ENCODE data around the gene STYXL1. TPM values are rescaled to one million over a fixed set of nuclear protein-coding genes. Genes with fewer than 3 reads are reported as not detected.

Gene STYXL1
- total RNA-seq, 1 donor from 2014 or later, result 32.5 TPM

DNA sequence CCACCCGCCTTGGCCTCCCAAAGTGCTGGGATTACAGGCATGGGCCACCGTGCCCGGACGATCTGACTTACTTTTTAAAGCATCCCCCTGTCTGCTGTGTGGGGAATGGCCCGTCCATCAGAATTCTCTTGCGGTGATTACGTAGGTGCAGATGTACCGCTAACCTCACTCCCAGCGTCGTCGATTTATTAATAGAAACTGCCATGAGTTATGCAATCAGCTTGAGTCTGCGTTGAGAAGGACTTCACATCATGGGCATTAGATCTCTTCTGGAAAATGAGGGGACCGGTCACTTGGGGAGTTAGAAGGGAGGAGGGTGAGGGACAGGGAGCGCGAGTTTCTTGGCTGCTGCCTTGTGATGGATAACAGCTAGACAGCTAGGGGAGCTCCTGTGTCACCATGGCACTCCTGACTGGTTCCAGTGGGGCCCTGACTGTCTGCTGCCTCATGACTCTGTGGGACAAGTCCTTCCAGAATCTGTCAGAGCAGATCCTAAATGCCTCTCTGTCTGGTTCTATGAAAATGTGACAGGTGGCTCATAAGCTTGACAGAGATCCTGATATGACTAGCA lies 97.6 kb downstream of the STYXL1 start:
- DNase-seq (ENCODE audit: extremely low spot score, unreplicated experiment), result no peak
- Mint-ChIP-seq H3K27me3 (ENCODE audit: unreplicated experiment) (no peaks in the 10 kb centered on the region), H3K9me3 (ENCODE audit: unreplicated experiment) (no peaks in the 10 kb centered on the region), H3K36me3 (ENCODE audit: unreplicated experiment) (peaks cover 4% of the 10 kb centered on the region), H3K27ac (ENCODE audit: unreplicated experiment) (no peak overlapping the region), H3K4me1 (ENCODE audit: unreplicated experiment) (no peaks in the 10 kb centered on the region), H3K4me3 (ENCODE audit: unreplicated experiment) (no peak overlapping the region)
- TF ChIP-seq, protein P1, sequence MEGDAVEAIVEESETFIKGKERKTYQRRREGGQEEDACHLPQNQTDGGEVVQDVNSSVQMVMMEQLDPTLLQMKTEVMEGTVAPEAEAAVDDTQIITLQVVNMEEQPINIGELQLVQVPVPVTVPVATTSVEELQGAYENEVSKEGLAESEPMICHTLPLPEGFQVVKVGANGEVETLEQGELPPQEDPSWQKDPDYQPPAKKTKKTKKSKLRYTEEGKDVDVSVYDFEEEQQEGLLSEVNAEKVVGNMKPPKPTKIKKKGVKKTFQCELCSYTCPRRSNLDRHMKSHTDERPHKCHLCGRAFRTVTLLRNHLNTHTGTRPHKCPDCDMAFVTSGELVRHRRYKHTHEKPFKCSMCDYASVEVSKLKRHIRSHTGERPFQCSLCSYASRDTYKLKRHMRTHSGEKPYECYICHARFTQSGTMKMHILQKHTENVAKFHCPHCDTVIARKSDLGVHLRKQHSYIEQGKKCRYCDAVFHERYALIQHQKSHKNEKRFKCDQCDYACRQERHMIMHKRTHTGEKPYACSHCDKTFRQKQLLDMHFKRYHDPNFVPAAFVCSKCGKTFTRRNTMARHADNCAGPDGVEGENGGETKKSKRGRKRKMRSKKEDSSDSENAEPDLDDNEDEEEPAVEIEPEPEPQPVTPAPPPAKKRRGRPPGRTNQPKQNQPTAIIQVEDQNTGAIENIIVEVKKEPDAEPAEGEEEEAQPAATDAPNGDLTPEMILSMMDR (IDR thresholded peaks at IDR 0.05), result no peak

DNA sequence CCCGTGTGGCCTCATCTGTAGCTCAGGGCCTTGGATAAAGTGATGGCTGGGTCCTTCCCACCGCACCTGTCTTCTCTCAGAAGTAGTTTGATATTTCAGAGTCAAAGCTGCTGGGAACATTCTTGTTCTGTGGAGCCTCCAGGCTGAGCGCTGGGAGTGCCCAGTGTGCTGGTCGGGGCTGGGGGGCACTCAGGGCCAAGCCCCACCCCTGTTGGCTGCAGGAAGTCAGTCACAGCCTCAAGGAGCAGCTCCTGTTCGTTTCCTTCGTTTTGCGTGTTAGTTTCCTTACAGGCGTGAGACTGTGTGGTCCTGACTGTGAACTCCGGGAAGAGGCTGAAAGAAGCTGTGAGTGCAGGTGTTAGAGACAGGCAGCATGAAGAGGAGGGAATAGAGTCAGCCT lies 99.6 kb downstream of the STYXL1 start:
- Mint-ChIP-seq H3K9me3 (ENCODE audit: unreplicated experiment) (peaks cover 4% of the 10 kb centered on the region), H3K4me1 (ENCODE audit: unreplicated experiment) (no peaks in the 10 kb centered on the region), H3K27me3 (ENCODE audit: unreplicated experiment) (no peaks in the 10 kb centered on the region), H3K27ac (ENCODE audit: unreplicated experiment) (no peak overlapping the region), H3K36me3 (ENCODE audit: unreplicated experiment) (peaks cover 5% of the 10 kb centered on the region), H3K4me3 (ENCODE audit: unreplicated experiment) (no peak overlapping the region)
- TF ChIP-seq, protein P1 (IDR thresholded peaks at IDR 0.05), result no peak
- no peak for DNase-seq (ENCODE audit: extremely low spot score, unreplicated experiment)

Other genes starting within 250 kb of the STYXL1 start
- not detected in 2 replicates for gene CCL24, start 234.2 kb downstream of the STYXL1 start, total RNA-seq
- 44.8 and 50.7 TPM in 2 replicates for gene RHBDD2, start 169.0 kb downstream of the STYXL1 start, total RNA-seq
- 62.1 and 74.0 TPM in 2 replicates for gene POR, start 132.8 kb downstream of the STYXL1 start, total RNA-seq
- gene TMEM120A, start 53.4 kb downstream of the STYXL1 start, total RNA-seq, result 36.3 and 37.6 TPM in 2 replicates
- 119 and 133 TPM in 2 replicates for gene MDH2, start 106 bp upstream of the STYXL1 start, total RNA-seq
- 0.46 and 0.71 TPM in 2 replicates for gene SRRM3, start 153.9 kb upstream of the STYXL1 start, total RNA-seq

All from osteocyte (in vitro differentiated cells).